Measurements from ENCODE around the gene IRAK4.
A peak's percentile ranks its signal among the peaks of the same experiment; 100 is the strongest.

IRAK4 gene

GRCh38 chr12:43806737-43807072, 48.0 kb downstream of the IRAK4 start:
- Histone ChIP-seq H3K9me3 (ENCODE audit: control insufficient read depth, low read length) (no peaks in the 10 kb centered on the region), H3K4me2 (ENCODE audit: low read length) (peak overlapping the region; percentile 86), H3K4me3 (ENCODE audit: low read depth, low read length) (peak overlapping the region; percentile 95), H3K27me3 (ENCODE audit: control insufficient read depth, insufficient read depth, low read length) (no peaks in the 10 kb centered on the region), H2AFZ (peak overlapping the region; percentile 98), H3K79me2 (peaks cover 4% of the 10 kb centered on the region), H3K27ac (peak overlapping the region; percentile 97), H3K36me3 (ENCODE audit: control insufficient read depth, insufficient read depth, low read length) (no peaks in the 10 kb centered on the region), H3K4me1 (no peaks in the 10 kb centered on the region), H3K9ac (peak overlapping the region; percentile 91)
- TF ChIP-seq, protein P1, sequence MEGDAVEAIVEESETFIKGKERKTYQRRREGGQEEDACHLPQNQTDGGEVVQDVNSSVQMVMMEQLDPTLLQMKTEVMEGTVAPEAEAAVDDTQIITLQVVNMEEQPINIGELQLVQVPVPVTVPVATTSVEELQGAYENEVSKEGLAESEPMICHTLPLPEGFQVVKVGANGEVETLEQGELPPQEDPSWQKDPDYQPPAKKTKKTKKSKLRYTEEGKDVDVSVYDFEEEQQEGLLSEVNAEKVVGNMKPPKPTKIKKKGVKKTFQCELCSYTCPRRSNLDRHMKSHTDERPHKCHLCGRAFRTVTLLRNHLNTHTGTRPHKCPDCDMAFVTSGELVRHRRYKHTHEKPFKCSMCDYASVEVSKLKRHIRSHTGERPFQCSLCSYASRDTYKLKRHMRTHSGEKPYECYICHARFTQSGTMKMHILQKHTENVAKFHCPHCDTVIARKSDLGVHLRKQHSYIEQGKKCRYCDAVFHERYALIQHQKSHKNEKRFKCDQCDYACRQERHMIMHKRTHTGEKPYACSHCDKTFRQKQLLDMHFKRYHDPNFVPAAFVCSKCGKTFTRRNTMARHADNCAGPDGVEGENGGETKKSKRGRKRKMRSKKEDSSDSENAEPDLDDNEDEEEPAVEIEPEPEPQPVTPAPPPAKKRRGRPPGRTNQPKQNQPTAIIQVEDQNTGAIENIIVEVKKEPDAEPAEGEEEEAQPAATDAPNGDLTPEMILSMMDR (IDR thresholded peaks at IDR 0.05): no peak

DNA sequence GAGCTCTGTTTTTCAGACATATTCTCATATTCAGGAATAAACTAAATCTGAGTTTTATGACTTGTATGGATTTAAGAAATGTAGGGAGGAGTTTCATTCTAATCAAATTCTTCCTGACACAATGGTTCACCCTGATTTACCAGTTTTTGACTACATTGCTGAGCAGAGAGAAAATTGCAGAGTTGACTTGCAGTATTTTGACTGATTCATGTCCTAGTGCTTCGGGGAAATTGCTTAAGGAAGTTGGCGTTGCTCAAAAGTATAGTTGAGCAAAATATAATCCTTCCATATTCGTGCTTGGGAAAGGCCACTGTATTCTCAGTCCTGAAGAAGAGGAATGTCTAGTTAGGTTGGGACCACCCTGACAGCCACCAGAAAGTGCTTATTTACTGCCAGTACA, 48.6 kb downstream of the IRAK4 start:
- no peaks in the 10 kb centered on the region for H3K9me3 ChIP-seq (ENCODE audit: control insufficient read depth, low read length)
- H3K27me3 ChIP-seq (ENCODE audit: control insufficient read depth, insufficient read depth, low read length): no peaks in the 10 kb centered on the region
- peaks cover 4% of the 10 kb centered on the region for H3K79me2 ChIP-seq
- H3K4me1 ChIP-seq: no peaks in the 10 kb centered on the region
- H2AFZ ChIP-seq: peak overlapping the region; percentile 23
- H3K4me2 ChIP-seq (ENCODE audit: low read length): no peak overlapping the region
- H3K27ac ChIP-seq: no peak overlapping the region
- no peaks in the 10 kb centered on the region for H3K36me3 ChIP-seq (ENCODE audit: control insufficient read depth, insufficient read depth, low read length)
- H3K4me3 ChIP-seq (ENCODE audit: low read depth, low read length): no peak overlapping the region
- TF ChIP-seq, protein P1 (IDR thresholded peaks at IDR 0.05): no peak
- no peak overlapping the region for H3K9ac ChIP-seq

GRCh38 chr12:43812057-43812456, 53.3 kb downstream of the IRAK4 start:
- Histone ChIP-seq H2AFZ (no peak overlapping the region), H3K27me3 (ENCODE audit: control insufficient read depth, insufficient read depth, low read length) (no peaks in the 10 kb centered on the region), H3K4me3 (ENCODE audit: low read depth, low read length) (no peak overlapping the region), H3K4me1 (peaks cover 6% of the 10 kb centered on the region), H3K9ac (no peak overlapping the region), H3K36me3 (ENCODE audit: control insufficient read depth, insufficient read depth, low read length) (no peaks in the 10 kb centered on the region), H3K9me3 (ENCODE audit: control insufficient read depth, low read length) (no peaks in the 10 kb centered on the region), H3K27ac (no peak overlapping the region), H3K4me2 (ENCODE audit: low read length) (no peak overlapping the region), H3K79me2 (no peaks in the 10 kb centered on the region)
- TF ChIP-seq, protein P1 (IDR thresholded peaks at IDR 0.05): no peak

DNA sequence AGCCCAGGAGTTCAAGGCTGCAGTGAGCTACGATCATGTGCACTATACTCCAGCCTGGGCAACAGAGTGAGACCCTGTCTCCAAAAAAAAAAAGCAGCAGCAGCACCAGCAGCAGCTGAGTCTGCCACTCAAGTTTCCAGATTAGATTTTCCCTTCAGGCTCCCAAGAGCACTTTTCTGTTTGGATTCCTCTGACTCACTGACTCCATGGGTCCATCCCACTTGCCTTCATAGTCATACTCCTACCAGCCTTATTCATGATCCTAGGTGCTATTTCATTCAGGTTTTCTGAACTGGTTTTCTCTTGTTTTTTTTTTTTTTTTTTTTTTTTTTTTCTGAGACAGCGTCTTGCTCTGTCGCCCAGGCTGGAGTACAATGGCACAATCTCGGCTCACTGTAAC, 54.2 kb downstream of the IRAK4 start:
- Histone ChIP-seq H3K36me3 (ENCODE audit: control insufficient read depth, insufficient read depth, low read length) (no peaks in the 10 kb centered on the region), H3K27ac (no peak overlapping the region), H3K9me3 (ENCODE audit: control insufficient read depth, low read length) (no peaks in the 10 kb centered on the region), H3K4me3 (ENCODE audit: low read depth, low read length) (no peak overlapping the region), H3K9ac (no peak overlapping the region), H3K4me1 (peaks cover 6% of the 10 kb centered on the region), H3K4me2 (ENCODE audit: low read length) (no peak overlapping the region), H3K79me2 (no peaks in the 10 kb centered on the region), H3K27me3 (ENCODE audit: control insufficient read depth, insufficient read depth, low read length) (no peaks in the 10 kb centered on the region), H2AFZ (no peak overlapping the region)
- TF ChIP-seq, protein P1 (IDR thresholded peaks at IDR 0.05): no peak

- H3K4me1 ChIP-seq: peaks cover 6% of the 10 kb centered on the region
- H3K9ac ChIP-seq: no peak overlapping the region
- H2AFZ ChIP-seq: peak overlapping the region; percentile 28
- H3K36me3 ChIP-seq (ENCODE audit: control insufficient read depth, insufficient read depth, low read length): no peaks in the 10 kb centered on the region
- no peak overlapping the region for H3K4me3 ChIP-seq (ENCODE audit: low read depth, low read length)
- TF ChIP-seq, protein P1 (IDR thresholded peaks at IDR 0.05): no peak
- H3K27ac ChIP-seq: no peak overlapping the region
- no peaks in the 10 kb centered on the region for H3K9me3 ChIP-seq (ENCODE audit: control insufficient read depth, low read length)
- H3K4me2 ChIP-seq (ENCODE audit: low read length): peak overlapping the region; percentile 48
- H3K79me2 ChIP-seq: no peaks in the 10 kb centered on the region
- no peaks in the 10 kb centered on the region for H3K27me3 ChIP-seq (ENCODE audit: control insufficient read depth, insufficient read depth, low read length)
These were observed 56.7 kb downstream of the IRAK4 start for GRCh38 chr12:43815416-43815815.
